Frontal cortex (tissue), 4 donors: ENCODE measurements around the gene ALG1. TPM values are rescaled to one million over a fixed set of nuclear protein-coding genes. Genes with fewer than 3 reads are reported as not detected.
"Not testable (repeated sequence)": the region's sequence is repeated elsewhere in the genome, so short reads cannot be mapped to it uniquely, and the experiment has no call there.

Source experiments
- DNase-seq, 2 donors: peaks; one replicate each; pipeline ENCODE4 v3.0.0; 2012; ENCODE audit warnings: low spot score in 2 of 2
- FAIRE-seq: peaks from 2 replicates; lab custom pipeline; 2012; peaks lifted over from hg19 to GRCh38; lab: Jason Lieb, UNC
- total RNA-seq: library from RNA; depleted of rRNA; stranded (reverse); fragments of >200 nt; gene quantifications from one replicate; pipeline ENCODE4 v1.2.3, GENCODE V29; 2014
- donor health status: control.
- donor health status: control.
- donor health status: control.

The ALG1 gene
- total RNA-seq, 1 donor from 2014 or later: 11.4 TPM

DNA sequence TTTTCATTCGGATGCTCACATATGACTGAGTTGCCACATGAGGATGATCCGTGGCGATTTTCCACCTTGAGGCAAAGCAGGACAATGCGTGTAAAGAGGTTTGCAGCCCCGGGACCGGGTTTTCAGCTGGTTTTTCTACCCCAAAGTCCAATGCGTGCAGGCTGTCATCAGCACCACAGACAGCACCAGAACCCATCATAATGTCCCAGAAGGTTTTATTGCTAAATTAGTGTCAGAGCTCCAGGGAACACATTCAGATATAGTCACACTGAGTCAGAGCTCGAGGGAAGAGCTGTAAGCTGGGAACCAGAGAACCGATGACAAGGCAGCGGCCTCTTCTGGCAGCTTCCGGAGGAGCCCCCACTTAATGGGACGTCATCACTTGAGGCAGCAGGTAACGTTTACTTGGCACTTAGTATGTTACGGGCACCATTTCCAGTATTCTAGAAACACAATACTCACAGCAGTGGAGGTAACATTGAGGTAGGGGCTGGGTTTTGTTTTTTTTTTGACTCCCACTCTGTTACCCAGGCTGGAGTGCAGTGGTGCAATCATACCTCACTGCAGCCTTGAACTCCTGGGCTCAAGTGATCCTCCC lies 29.0 kb upstream of the ALG1 start:
- no peak for FAIRE-seq
- DNase-seq: no peak

- no peak for FAIRE-seq
Observed at GRCh38 chr16:5044011-5044540, 27.6 kb upstream of the ALG1 start.

GRCh38 chr16:5044581-5044980 lies 27.1 kb upstream of the ALG1 start:
- not testable (repeated sequence) for DNase-seq, FAIRE-seq

More at GRCh38 chr16:5044011-5044540, 27.6 kb upstream of the ALG1 start:
- no peak for DNase-seq

- DNase-seq (no peak), FAIRE-seq (no peak)
Observed at GRCh38 chr16:5045499-5046115, 26.0 kb upstream of the ALG1 start.

GRCh38 chr16:5046914-5047313 lies 24.7 kb upstream of the ALG1 start:
- no peak for FAIRE-seq
- no peak for DNase-seq

GRCh38 chr16:5054876-5055865 lies 16.5 kb upstream of the ALG1 start:
- FAIRE-seq (no peak), DNase-seq (no peak)

DNA sequence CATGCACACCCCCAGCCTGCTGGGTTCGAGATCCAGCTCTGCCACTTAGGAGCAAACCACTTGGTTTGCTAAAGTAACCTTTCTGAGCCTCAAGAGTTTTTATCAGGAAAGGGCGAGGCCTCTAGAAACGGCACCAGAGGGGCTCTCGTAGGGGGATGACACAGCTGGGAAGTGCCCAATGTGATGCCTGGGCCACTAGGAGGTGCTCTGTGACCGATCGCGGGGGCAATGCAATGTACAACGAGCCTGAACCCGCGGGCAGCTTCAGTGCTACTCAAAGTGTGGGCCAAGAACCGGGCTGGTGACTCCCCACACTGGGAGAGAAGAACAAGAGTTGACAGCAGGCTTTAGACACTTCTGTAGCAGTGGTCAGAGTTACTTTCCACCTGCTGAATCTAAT lies 15.3 kb upstream of the ALG1 start:
- no peak for FAIRE-seq
- DNase-seq: no peak

DNA sequence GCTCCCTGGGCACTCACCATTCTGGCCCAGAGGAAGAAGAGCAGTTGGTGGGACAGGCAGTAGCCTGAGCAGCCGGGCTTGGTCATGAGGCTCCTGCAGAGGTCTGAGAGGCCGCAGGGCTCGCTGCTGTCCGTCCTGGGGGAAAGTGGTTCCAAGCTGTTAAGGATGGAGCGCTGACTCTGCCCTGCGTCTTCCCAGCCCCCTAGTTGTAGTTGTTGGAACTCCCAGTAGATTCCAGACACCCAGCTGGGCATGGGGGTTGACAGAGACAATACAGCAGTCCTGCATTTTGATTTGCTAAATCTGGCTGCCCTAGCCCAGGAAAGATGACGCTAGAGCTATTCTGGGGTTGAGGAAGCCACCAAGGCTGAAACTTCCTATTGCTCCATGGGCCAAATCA lies 13.2 kb upstream of the ALG1 start:
- no peak for FAIRE-seq
- DNase-seq: no peak

DNA sequence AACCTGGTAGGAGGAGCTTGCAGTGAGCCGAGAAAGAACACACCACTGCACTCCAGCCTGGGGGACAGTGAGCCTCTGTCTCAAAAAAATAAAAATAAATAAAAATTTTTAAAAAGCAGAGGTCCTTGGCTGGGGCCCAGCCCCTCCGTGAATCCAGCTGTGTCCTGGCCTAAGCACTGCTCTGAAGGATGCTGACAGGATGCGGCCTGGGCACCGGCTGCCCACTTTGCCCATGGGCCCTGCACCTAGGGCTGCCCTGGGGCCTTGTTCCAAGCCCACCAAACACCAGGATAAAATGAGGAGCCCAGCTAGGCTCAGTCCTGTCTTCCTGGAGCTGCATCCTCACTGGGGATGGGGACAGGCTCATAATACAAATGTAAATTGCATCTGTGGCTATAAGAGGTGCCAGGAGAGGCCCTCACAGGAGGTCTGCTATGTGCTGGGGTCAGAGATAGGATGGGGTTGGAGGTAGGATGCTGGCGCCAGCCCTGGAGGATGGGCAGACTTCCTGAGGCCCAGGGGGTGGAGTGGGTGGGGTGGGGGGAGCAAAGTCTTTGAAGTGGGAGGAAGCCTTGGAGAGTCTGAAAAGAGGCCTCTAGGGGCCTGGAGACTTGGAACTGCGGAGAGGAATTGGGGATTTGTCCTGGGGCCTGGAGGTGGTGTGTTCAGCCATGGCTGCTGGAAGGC lies 12.1 kb upstream of the ALG1 start:
- FAIRE-seq: no peak

GRCh38 chr16:5060073-5060641 lies 11.5 kb upstream of the ALG1 start:
- DNase-seq: no peak
- FAIRE-seq: no peak

More for the DNA sequence above, 12.1 kb upstream of the ALG1 start:
- no peak for DNase-seq

GRCh38 chr16:5062051-5062450 lies 9.6 kb upstream of the ALG1 start:
- FAIRE-seq: no peak
- DNase-seq: no peak

- DNase-seq (no peak), FAIRE-seq (no peak)
Observed at GRCh38 chr16:5062790-5063765, 8.6 kb upstream of the ALG1 start.

DNA sequence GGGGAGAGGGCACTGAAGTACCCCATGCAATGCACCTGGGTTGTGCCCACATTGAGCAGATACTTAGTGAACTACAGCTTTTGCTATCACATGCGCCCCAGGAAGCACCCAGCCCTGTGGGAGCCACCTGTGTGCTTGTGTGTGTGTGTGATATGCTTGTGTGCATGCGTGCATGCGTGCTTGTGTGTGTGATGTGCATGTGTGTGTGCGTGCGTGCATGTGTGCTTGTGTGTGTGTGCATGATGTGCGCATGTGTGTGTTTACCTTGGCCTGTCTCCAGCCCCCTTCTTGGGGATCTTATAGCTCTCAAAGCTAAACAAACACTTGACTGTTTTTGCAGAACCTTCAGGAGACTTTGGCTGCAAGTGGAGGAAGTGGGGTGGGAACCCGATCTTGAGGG lies 6.7 kb upstream of the ALG1 start:
- DNase-seq (no peak), FAIRE-seq (no peak)

DNA sequence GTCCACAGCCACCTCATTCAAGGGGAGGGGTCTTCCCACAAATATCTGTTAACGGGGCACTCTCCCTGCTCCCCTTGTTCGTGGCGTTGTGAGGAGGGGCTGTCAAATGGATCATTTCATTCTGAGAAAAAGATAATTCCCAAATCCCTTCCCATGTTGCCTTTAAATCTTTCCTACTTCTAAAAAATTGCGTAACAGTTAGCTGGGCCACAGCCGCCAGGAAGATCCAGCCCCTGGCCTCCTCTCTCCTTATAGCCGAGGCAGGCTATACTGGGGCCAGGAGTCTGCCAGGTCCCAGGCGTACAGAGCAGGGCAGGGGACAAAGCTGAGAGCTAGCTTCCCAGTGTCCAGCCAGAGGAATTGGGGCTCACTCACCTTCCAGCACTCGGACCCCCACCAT lies 6.3 kb upstream of the ALG1 start:
- DNase-seq (no peak), FAIRE-seq (no peak)

DNA sequence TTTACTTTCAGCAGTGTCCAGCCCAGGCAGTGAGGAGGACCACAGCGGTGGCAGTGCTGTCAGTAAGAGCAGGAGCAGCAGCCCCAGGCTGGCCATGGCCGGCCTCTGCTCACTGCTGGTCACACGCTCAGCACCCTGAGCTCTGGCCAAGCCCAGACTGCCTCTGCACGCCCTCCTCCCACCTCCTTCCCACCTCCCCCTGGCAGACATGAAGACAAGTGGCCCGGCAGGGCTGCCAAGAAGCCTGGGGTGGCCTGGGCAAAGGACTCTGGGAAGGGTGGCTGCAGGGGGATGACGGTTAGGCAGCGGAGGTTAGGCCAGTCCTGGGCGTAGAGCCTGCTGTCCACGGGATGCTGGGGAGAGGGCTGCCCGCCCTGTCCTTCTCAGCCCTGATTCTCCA lies 5.8 kb upstream of the ALG1 start, which contains the start of gene C16orf89:
Gene C16orf89, minus strand, starts transcription at position 144 of the 400 bp plus-strand sequence. Its CDS starts 48 bp downstream, at position 96.
- FAIRE-seq (no peak), DNase-seq (peak; percentile 38 to 39)

DNA sequence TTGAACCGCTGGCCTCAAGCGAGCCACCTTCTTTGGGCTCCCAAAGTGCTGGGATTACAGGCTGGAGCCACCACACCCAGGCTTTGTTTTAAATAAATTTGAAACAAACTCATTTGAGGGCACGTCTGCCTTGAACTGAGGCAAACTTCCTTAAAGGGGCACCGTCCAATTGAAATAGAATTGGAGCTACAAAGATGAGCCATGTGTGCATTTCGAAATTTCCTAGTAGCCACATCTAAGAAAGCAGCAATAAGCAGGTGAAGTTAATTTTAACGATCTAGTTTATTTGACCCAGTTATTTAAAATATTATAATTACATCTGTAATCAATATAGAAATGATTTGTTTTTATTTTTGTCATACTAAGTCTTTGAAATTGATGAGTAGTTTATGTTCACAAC lies 5.1 kb upstream of the ALG1 start:
- FAIRE-seq: no peak
- no peak for DNase-seq

DNA sequence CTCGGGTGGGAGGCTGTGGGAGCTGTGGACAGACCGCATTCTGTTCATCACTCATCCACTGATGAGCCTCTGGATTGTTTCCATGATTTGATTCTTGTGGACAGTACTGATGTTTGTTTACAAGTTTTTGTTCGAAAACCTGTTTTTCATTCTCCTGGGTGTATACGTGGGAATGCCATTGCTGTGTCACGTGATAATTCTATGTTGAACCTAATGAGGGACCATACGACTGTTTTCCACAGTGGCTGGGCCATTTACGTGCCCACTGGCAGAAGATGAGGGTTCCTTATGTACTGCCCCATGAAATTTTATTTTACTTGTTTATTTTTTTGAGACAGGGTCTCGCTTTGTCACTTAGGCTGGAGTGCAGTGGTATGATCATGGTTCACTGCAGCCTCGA lies 2.6 kb upstream of the ALG1 start:
- no peak for DNase-seq
- FAIRE-seq: no peak

DNA sequence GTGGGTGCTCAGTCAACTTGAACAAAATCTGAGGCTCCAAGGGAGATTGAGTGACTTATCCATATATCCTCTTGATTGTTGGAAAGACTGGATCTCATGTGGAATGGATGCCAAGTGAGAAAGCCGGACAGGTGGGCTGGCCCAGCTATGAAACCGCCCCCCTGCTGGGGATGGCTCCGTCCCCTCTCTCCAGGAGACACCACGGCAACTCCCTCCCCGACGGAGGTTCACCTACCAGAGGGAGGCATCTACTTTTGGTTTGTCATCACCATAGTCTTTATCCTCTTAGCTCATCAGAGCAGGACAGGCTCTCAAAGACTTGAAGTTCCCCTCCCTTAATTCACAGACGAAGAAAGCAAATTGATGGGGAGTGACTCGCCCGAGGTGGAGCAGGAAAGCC lies 1.8 kb upstream of the ALG1 start:
- DNase-seq: no peak
- no peak for FAIRE-seq
